ENCODE measurements around the gene CRTC1.
"Not testable (repeated sequence)": the region's sequence is repeated elsewhere in the genome, so short reads cannot be mapped to it uniquely, and the experiment has no call there.

Gene CRTC1

GRCh38 chr19:18729933-18730530, 46.6 kb downstream of the CRTC1 start:
- no peak for DNase-seq (ENCODE audit: low read depth in 2 of 2)

- DNase-seq (ENCODE audit: low read depth in 2 of 2) = no peak
Measured at GRCh38 chr19:18730885-18731513, 47.5 kb downstream of the CRTC1 start.

- DNase-seq (ENCODE audit: low read depth in 2 of 2) = no peak
Measured at GRCh38 chr19:18731562-18732008, 48.1 kb downstream of the CRTC1 start.

GRCh38 chr19:18733196-18733647, 49.7 kb downstream of the CRTC1 start:
- DNase-seq (ENCODE audit: low read depth in 2 of 2) = no peak

- not testable (repeated sequence) for DNase-seq (ENCODE audit: low read depth in 2 of 2)
Measured at GRCh38 chr19:18733762-18734332, 50.4 kb downstream of the CRTC1 start.

GRCh38 chr19:18735324-18735723, 51.8 kb downstream of the CRTC1 start:
- no peak for DNase-seq (ENCODE audit: low read depth in 2 of 2)

GRCh38 chr19:18735752-18736151, 52.3 kb downstream of the CRTC1 start:
- no peak for DNase-seq (ENCODE audit: low read depth in 2 of 2)

- no peak for DNase-seq (ENCODE audit: low read depth in 2 of 2)
Measured at GRCh38 chr19:18736415-18737336, 53.2 kb downstream of the CRTC1 start.

- no peak for DNase-seq (ENCODE audit: low read depth in 2 of 2)
Measured at GRCh38 chr19:18737337-18737953, 54.0 kb downstream of the CRTC1 start.

GRCh38 chr19:18737954-18738351, 54.5 kb downstream of the CRTC1 start:
- no peak for DNase-seq (ENCODE audit: low read depth in 2 of 2)

GRCh38 chr19:18738961-18739690, 55.6 kb downstream of the CRTC1 start:
- no peak for DNase-seq (ENCODE audit: low read depth in 2 of 2)

GRCh38 chr19:18741124-18742121, 57.9 kb downstream of the CRTC1 start:
- DNase-seq (ENCODE audit: low read depth in 2 of 2) = no peak

GRCh38 chr19:18742324-18742723, 58.8 kb downstream of the CRTC1 start:
- no peak for DNase-seq (ENCODE audit: low read depth in 2 of 2)

- no peak for DNase-seq (ENCODE audit: low read depth in 2 of 2)
Measured at GRCh38 chr19:18742838-18743783, 59.6 kb downstream of the CRTC1 start.

GRCh38 chr19:18743784-18744418, 60.4 kb downstream of the CRTC1 start:
- DNase-seq (ENCODE audit: low read depth in 2 of 2) = no peak

GRCh38 chr19:18745012-18745735, 61.7 kb downstream of the CRTC1 start:
- DNase-seq (ENCODE audit: low read depth in 2 of 2) = no peak

- no peak for DNase-seq (ENCODE audit: low read depth in 2 of 2)
Measured at GRCh38 chr19:18745931-18746330, 62.5 kb downstream of the CRTC1 start.
